ENCODE measurements around the gene HMGCR. TPM values are rescaled to one million over a fixed set of nuclear protein-coding genes. Genes with fewer than 3 reads are reported as not detected.
"Not testable (repeated sequence)": the region's sequence is repeated elsewhere in the genome, so short reads cannot be mapped to it uniquely, and the experiment has no call there.

HMGCR gene
- total RNA-seq, 4 donors from 2014 or later: 3.2 to 21.1 (median 5.5) TPM

DNA sequence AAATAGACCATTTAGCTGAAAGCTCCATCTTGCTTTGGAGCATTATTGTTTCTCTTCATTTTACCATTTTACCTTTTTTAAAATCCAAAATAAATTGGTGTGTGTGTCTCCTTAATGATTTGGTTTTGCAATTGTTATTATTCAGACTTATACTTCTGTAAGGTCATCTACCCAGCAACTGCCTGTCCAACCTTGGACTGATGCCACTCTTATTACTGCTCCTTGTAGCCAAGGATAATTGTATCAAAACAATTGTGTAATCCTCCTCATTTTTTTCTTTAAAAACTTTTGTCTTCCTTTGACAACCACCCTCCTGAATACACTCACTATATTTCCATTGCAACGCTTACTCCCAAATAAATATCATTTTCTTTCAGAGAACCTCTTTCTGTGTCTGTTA lies 30.3 kb upstream of the HMGCR start:
- no peaks in the 10 kb centered on the region for H3K36me3 ChIP-seq
- DNase-seq (no peak), ATAC-seq (no peak)
- TF ChIP-seq, protein P1, sequence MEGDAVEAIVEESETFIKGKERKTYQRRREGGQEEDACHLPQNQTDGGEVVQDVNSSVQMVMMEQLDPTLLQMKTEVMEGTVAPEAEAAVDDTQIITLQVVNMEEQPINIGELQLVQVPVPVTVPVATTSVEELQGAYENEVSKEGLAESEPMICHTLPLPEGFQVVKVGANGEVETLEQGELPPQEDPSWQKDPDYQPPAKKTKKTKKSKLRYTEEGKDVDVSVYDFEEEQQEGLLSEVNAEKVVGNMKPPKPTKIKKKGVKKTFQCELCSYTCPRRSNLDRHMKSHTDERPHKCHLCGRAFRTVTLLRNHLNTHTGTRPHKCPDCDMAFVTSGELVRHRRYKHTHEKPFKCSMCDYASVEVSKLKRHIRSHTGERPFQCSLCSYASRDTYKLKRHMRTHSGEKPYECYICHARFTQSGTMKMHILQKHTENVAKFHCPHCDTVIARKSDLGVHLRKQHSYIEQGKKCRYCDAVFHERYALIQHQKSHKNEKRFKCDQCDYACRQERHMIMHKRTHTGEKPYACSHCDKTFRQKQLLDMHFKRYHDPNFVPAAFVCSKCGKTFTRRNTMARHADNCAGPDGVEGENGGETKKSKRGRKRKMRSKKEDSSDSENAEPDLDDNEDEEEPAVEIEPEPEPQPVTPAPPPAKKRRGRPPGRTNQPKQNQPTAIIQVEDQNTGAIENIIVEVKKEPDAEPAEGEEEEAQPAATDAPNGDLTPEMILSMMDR (IDR thresholded peaks at IDR 0.05 in 4 of 5, conservative IDR thresholded peaks at IDR 0.05 in 1 of 5): no peak
- no peak for TF ChIP-seq POLR2A (IDR thresholded peaks at IDR 0.05)
- in situ Hi-C loops (cut with MboI; ENCODE audit: low sequenced_read_pairs in 4 of 4): no loop called here
- intact Hi-C loops (cut with DNase I; ENCODE audit: low total_unique reads): no loop called here
- no peaks in the 10 kb centered on the region for H3K9me3 ChIP-seq
- no peak overlapping the region for H3K27ac ChIP-seq
- H3K4me3 ChIP-seq: no peak overlapping the region
- no peaks in the 10 kb centered on the region for H3K4me1 ChIP-seq
- no peaks in the 10 kb centered on the region for H3K27me3 ChIP-seq

DNA sequence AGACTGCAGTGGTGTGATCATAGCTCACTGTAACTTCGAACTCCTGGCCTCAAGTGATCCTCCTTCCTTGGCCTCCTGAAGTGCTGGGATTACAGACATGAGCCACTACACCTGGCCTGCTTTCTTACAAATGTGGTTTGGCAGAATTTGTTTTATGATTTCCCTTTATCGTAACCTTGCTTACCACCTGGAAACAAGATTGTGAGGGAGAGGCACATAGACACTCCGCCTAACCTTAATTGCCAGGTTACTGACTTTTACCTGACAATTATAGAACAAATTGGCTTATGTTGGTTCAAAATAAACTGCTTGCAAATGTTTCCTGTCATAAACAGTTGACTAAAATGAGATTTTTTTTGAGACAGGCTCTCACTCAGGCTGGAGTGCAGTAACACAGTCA lies 26.8 kb upstream of the HMGCR start:
- Histone ChIP-seq H3K36me3 (no peaks in the 10 kb centered on the region), H3K4me1 (no peaks in the 10 kb centered on the region), H3K9me3 (no peaks in the 10 kb centered on the region), H3K27ac (no peak overlapping the region), H3K27me3 (no peaks in the 10 kb centered on the region), H3K4me3 (no peak overlapping the region)
- ATAC-seq (no peak), DNase-seq (no peak)
- TF ChIP-seq, protein P1 (IDR thresholded peaks at IDR 0.05 in 4 of 5, conservative IDR thresholded peaks at IDR 0.05 in 1 of 5): no peak
- TF ChIP-seq POLR2A (IDR thresholded peaks at IDR 0.05): no peak
- in situ Hi-C loops (cut with MboI; ENCODE audit: low sequenced_read_pairs in 4 of 4) (no loop called here), intact Hi-C loops (cut with DNase I; ENCODE audit: low total_unique reads) (no loop called here)

DNA sequence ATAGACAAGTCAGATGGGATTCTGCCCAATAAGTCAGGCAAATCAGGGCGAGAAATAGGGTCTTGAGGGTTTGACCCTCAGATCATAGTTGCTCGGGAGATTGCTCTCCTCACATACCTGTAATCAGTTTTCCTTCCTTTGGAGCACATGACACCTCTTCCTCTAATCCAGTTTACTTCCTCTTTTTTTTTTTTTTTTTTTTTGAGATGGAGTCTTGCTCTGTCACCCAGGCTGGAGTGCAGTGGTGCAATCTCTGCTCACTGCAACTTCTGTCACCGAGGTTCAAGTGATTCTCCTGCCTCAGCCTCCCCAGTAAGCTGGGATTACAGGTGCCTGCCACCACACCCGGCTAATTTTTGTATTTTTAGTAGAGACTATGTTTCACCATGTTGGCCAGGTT lies 17.9 kb upstream of the HMGCR start:
- H3K27ac ChIP-seq; H3K27me3 ChIP-seq; intact Hi-C loops (cut with DNase I; ENCODE audit: low total_unique reads); in situ Hi-C loops (cut with MboI; ENCODE audit: low sequenced_read_pairs in 4 of 4); H3K9me3 ChIP-seq; H3K4me1 ChIP-seq; ATAC-seq; H3K4me3 ChIP-seq; DNase-seq; H3K36me3 ChIP-seq: not testable (repeated sequence)

DNA sequence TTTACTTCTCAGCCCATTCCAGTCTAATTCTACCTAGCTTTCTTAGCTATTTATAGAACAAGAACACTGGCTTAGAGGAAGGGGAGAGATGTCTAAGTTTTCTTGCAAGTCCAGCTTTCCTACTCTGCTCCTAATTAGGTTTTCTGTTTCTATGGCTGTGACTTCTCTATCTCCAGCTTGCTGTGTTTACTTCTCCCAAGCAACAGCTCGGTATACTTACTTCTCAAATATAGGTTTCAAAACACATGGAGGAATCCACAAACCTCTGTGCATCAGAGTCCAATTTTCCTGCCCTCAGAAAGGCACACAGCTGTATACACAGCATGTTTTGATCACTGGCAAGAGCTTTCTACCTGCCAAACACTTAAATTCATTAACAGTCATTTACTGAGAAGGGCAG lies 17.4 kb upstream of the HMGCR start:
- Histone ChIP-seq H3K27me3 (no peaks in the 10 kb centered on the region), H3K4me3 (no peak overlapping the region), H3K27ac (no peak overlapping the region), H3K36me3 (no peaks in the 10 kb centered on the region), H3K4me1 (no peaks in the 10 kb centered on the region), H3K9me3 (no peaks in the 10 kb centered on the region)
- TF ChIP-seq POLR2A (IDR thresholded peaks at IDR 0.05): no peak
- TF ChIP-seq, protein P1 (IDR thresholded peaks at IDR 0.05 in 4 of 5, conservative IDR thresholded peaks at IDR 0.05 in 1 of 5): no peak
- ATAC-seq: no peak
- in situ Hi-C loops (cut with MboI; ENCODE audit: low sequenced_read_pairs in 4 of 4): no loop called here
- intact Hi-C loops (cut with DNase I; ENCODE audit: low total_unique reads): no loop called here
- DNase-seq: no peak

DNA sequence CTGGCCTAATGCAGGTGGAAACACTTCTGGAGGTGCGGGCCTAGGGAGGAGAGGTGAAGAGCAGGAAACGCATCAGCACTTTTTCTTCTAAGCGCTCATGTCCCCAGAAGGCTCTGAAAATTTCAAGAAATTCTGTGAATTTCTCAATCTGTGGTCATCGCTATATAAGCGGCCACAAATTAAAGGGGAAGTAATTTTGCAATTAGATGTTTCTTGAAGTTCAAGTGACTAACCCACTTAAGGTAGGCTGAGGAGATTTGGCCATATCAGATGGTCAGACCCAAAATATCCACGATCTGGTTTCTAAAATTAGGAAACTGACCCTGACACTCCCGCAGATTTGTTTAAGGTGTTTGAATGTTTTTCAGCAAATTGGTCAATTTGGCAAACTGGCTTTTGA lies 16.6 kb upstream of the HMGCR start:
- in situ Hi-C loops (cut with MboI; ENCODE audit: low sequenced_read_pairs in 4 of 4) (no loop called here), intact Hi-C loops (cut with DNase I; ENCODE audit: low total_unique reads) (no loop called here)
- H3K4me1 ChIP-seq: no peaks in the 10 kb centered on the region
- no peak overlapping the region for H3K27ac ChIP-seq
- DNase-seq (no peak), ATAC-seq (no peak)
- H3K4me3 ChIP-seq: no peak overlapping the region
- H3K36me3 ChIP-seq: no peaks in the 10 kb centered on the region
- no peaks in the 10 kb centered on the region for H3K27me3 ChIP-seq
- no peaks in the 10 kb centered on the region for H3K9me3 ChIP-seq
- TF ChIP-seq POLR2A (IDR thresholded peaks at IDR 0.05): no peak
- TF ChIP-seq, protein P1 (IDR thresholded peaks at IDR 0.05 in 4 of 5, conservative IDR thresholded peaks at IDR 0.05 in 1 of 5): no peak

Data from gastrocnemius medialis (tissue), 4 donors.